ENCODE data around the gene ADAMTS6. TPM values are rescaled to one million over a fixed set of nuclear protein-coding genes. Genes with fewer than 3 reads are reported as not detected.

Gene ADAMTS6
- total and polyA plus RNA-seq, 2 of the 13 experiments (the other 11 are each of a cell fraction or from before 2014, with no cell fraction given) = 3.1 to 8.2 TPM

DNA sequence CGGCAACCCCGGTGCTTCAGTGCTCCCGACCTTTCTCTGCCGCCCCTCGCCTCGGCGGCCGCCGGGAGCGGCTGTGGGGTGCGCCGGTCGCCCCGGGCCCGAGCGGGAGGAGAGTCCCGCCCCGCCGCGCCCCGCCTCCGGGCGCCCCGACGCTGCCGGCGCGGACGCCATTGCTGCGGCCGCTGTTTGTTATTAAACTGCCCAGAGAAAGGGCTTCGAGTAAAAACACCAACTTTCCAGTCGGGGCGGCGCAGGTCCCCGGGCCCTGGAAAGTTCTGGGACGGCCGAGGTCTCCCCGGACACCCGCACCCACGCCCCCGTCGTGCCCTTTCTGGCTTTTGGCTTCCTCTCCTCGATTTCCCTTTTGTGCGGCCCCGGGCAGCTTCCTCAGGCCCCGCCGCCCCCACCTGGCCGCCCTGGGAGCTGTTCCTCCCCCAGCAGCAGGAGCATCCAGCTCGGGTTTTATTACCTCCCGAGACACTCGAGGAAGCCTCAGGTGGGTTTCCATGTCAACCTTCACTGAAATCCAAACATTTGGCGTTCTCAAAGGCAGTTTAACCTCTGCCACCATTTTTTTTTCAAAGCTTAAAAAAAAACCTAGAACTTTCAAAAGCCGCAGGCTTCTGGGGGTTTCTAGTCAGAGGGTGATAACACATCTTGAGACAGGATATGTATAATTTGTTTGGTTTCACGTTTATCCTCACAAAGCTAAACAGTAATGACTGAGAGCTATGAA is 378.6 kb downstream of the ADAMTS6 start (continued):
- TF ChIP-seq BCLAF1 (IDR thresholded peaks at IDR 0.05) (no peak), ZNF20 (CRISPR knock-in tag; IDR thresholded peaks at IDR 0.05) (no peak), TARDBP (CRISPR knock-in tag; IDR thresholded peaks at IDR 0.05) (no peak), SALL1 (CRISPR knock-in tag; IDR thresholded peaks at IDR 0.05) (peak; percentile 22; the same call in 1 of the 2 replicates), YY1 (IDR thresholded peaks at IDR 0.05; ENCODE audit: insufficient read depth, insufficient replicate concordance, low read depth, low read length) (peak; percentile 90), ZGPAT (CRISPR knock-in tag; IDR thresholded peaks at IDR 0.05) (no peak; the same call in 1 of the 2 replicates), SP1 (IDR thresholded peaks at IDR 0.05) (no peak), SP1 (CRISPR knock-in tag; IDR thresholded peaks at IDR 0.05) (no peak), MBD4 (IDR thresholded peaks at IDR 0.05; ENCODE audit: borderline replicate concordance, low read length) (no peak), ZNF292 (CRISPR knock-in tag; IDR thresholded peaks at IDR 0.05; ENCODE audit: borderline replicate concordance, low read depth) (no peak), POGK (CRISPR knock-in tag; conservative IDR thresholded peaks at IDR 0.05) (peak; percentile 47; the same call in 1 of the 2 replicates), FOXO1 (CRISPR knock-in tag; IDR thresholded peaks at IDR 0.05) (no peak)
- TF ChIP-seq, protein P1, sequence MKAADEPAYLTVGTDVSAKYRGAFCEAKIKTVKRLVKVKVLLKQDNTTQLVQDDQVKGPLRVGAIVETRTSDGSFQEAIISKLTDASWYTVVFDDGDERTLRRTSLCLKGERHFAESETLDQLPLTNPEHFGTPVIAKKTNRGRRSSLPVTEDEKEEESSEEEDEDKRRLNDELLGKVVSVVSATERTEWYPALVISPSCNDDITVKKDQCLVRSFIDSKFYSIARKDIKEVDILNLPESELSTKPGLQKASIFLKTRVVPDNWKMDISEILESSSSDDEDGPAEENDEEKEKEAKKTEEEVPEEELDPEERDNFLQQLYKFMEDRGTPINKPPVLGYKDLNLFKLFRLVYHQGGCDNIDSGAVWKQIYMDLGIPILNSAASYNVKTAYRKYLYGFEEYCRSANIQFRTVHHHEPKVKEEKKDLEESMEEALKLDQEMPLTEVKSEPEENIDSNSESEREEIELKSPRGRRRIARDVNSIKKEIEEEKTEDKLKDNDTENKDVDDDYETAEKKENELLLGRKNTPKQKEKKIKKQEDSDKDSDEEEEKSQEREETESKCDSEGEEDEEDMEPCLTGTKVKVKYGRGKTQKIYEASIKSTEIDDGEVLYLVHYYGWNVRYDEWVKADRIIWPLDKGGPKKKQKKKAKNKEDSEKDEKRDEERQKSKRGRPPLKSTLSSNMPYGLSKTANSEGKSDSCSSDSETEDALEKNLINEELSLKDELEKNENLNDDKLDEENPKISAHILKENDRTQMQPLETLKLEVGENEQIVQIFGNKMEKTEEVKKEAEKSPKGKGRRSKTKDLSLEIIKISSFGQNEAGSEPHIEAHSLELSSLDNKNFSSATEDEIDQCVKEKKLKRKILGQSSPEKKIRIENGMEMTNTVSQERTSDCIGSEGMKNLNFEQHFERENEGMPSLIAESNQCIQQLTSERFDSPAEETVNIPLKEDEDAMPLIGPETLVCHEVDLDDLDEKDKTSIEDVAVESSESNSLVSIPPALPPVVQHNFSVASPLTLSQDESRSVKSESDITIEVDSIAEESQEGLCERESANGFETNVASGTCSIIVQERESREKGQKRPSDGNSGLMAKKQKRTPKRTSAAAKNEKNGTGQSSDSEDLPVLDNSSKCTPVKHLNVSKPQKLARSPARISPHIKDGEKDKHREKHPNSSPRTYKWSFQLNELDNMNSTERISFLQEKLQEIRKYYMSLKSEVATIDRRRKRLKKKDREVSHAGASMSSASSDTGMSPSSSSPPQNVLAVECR (CRISPR knock-in tag; IDR thresholded peaks at IDR 0.05; ENCODE audit: borderline replicate concordance) = no peak
